Parathyroid adenoma (tissue), 2 donors: Measurements from ENCODE around the gene USF1.

ENCODE experiments used
- H2AFZ ChIP-seq: fragments of 300-600 bp; sonication (generic); one replicate; pipeline ENCODE4 v1.7.0; 2017; ENCODE audit warnings: antibody characterized with exemption, mild to moderate bottlenecking
- H3K27ac ChIP-seq: fragments of 300-600 bp; sonication (generic); one replicate; pipeline ENCODE4 v1.7.0; 2017
- H3K27me3 ChIP-seq: fragments of 300-600 bp; sonication (generic); one replicate; pipeline ENCODE4 v1.7.0; 2017; ENCODE audit warnings: low read length; ENCODE audit not compliant: control insufficient read depth, insufficient read depth
- H3K36me3 ChIP-seq: fragments of 300-600 bp; sonication (generic); one replicate; pipeline ENCODE4 v1.7.0; 2017; ENCODE audit warnings: low read length; ENCODE audit not compliant: control insufficient read depth, insufficient read depth
- H3K4me1 ChIP-seq: fragments of 300-600 bp; sonication (generic); one replicate; pipeline ENCODE4 v1.7.0; 2017; ENCODE audit warnings: control low read depth
- H3K4me2 ChIP-seq: fragments of 300-600 bp; sonication (generic); one replicate; pipeline ENCODE4 v1.7.0; 2017; ENCODE audit warnings: low read length
- H3K4me3 ChIP-seq: fragments of 300-600 bp; sonication (generic); one replicate; pipeline ENCODE4 v1.7.0; 2017; ENCODE audit warnings: low read depth, low read length
- H3K79me2 ChIP-seq: fragments of 300-600 bp; sonication (generic); one replicate; pipeline ENCODE4 v1.7.0; 2017; ENCODE audit warnings: control low read depth
- H3K9ac ChIP-seq: fragments of 300-600 bp; sonication (generic); one replicate; pipeline ENCODE4 v1.7.0; 2017; ENCODE audit warnings: mild to moderate bottlenecking
- H3K9me3 ChIP-seq: fragments of 300-600 bp; sonication (generic); one replicate; pipeline ENCODE4 v1.7.0; 2017; ENCODE audit warnings: low read length; ENCODE audit not compliant: control insufficient read depth
- TF ChIP-seq, protein P1 (sequence below): fragments of 300-600 bp; sonication (generic); IDR thresholded peaks from one replicate; pipeline ENCODE4 v1.7.0; 2017; ENCODE audit warnings: antibody characterized with exemption, mild to moderate bottlenecking
- donor health status: primary hyperparathyroidism.

USF1 gene

DNA sequence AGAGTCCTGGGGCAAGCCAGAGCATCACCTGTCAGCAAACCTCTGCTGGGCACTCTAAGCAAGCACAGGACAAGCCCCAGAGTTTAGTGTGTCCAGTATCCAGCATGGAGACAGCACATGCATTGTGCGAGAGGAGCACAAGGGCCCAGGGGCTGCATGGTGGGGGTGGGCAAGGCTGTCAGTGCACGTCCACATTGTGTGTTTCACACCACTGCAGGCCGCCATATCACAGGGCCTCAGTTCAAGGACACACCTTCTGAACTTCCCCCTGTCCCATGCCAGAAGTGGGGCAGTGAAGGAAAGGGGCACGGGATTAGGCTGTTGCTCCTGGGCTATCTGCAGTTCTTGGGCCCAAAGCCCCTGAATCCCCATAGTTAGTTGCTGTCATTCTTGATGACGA, 6.2 kb downstream of the USF1 start:
- no peaks in the 10 kb centered on the region for H3K36me3 ChIP-seq
- no peak overlapping the region for H3K9ac ChIP-seq
- H3K4me1 ChIP-seq, result peaks cover 2% of the 10 kb centered on the region
- no peaks in the 10 kb centered on the region for H3K9me3 ChIP-seq
- H2AFZ ChIP-seq, result no peak overlapping the region
- TF ChIP-seq, protein P1, sequence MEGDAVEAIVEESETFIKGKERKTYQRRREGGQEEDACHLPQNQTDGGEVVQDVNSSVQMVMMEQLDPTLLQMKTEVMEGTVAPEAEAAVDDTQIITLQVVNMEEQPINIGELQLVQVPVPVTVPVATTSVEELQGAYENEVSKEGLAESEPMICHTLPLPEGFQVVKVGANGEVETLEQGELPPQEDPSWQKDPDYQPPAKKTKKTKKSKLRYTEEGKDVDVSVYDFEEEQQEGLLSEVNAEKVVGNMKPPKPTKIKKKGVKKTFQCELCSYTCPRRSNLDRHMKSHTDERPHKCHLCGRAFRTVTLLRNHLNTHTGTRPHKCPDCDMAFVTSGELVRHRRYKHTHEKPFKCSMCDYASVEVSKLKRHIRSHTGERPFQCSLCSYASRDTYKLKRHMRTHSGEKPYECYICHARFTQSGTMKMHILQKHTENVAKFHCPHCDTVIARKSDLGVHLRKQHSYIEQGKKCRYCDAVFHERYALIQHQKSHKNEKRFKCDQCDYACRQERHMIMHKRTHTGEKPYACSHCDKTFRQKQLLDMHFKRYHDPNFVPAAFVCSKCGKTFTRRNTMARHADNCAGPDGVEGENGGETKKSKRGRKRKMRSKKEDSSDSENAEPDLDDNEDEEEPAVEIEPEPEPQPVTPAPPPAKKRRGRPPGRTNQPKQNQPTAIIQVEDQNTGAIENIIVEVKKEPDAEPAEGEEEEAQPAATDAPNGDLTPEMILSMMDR, result no peak
- H3K27me3 ChIP-seq, result no peaks in the 10 kb centered on the region
- no peak overlapping the region for H3K4me3 ChIP-seq
- no peak overlapping the region for H3K4me2 ChIP-seq
- H3K27ac ChIP-seq, result no peak overlapping the region
- peaks cover 5% of the 10 kb centered on the region for H3K79me2 ChIP-seq

DNA sequence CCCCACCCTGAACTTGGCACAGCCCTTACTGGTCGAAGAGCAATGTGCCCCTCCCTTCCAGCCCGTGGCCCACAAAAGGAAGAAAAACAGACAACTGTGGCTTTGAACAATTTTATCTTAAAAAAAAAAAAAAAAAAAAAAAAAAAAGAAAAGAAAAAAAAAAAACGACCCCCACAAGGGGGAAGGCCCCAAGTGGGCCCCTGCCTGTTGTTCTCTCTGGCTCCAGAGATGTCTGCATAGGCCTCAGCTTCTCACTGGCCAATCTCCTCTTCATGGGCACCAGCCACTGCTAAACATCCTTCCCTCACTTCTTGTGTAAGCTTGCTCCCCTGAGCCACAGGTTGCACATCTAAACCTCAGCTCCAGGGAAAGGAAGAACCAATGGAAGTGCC, 6.6 kb downstream of the USF1 start:
- H3K27me3 ChIP-seq, result no peaks in the 10 kb centered on the region
- H3K9me3 ChIP-seq, result no peaks in the 10 kb centered on the region
- peaks cover under 1% of the 10 kb centered on the region for H3K4me1 ChIP-seq
- H2AFZ ChIP-seq, result peak overlapping the region; percentile 83
- TF ChIP-seq, protein P1, result no peak
- no peak overlapping the region for H3K9ac ChIP-seq
- no peaks in the 10 kb centered on the region for H3K36me3 ChIP-seq
- peaks cover 1% of the 10 kb centered on the region for H3K79me2 ChIP-seq
- H3K27ac ChIP-seq, result peak overlapping the region; percentile 79
- peak overlapping the region; percentile 83 for H3K4me2 ChIP-seq
- peak overlapping the region; percentile 80 for H3K4me3 ChIP-seq

DNA sequence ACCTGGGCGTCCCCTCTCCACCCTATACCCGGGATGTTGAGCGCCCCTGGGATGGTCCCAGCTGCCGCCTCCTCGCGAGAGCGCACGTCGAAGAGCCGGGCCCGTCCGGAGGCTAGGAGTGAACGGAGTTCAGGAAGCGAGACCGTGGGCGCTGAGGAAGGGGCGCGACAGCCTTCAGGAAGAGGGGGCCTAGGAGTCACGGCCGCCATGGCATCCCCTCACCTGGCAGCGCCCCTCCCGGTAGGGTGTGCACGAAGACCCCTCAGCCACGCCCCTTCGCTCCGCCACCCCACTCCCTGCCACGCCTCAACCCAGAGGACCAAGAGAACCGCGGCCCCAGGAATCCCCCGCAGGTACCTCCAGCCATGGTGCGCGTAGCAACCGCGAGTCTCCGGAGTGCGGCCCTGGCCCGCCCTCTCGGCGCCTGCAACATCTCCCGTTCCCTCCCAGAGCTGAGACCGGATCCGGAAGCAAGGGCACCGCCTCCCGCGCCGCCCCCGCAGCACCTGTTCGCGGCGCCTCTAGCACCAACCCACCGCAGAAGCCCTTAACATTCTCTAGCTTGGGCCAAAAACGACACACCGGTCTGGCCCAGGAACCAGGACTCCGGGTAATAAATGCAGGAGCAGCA, 7.1 kb downstream of the USF1 start, which contains the start of gene TSTD1:
TSTD1 (minus strand) TSS at position 442 of the 631 bp plus-strand sequence; CDS start at position 367, 75 bp downstream.
- peak within 1 kb of the TSS; percentile 80 for H3K4me3 ChIP-seq
- peak within 1 kb of the TSS; percentile 83 for H2AFZ ChIP-seq
- H3K9me3 ChIP-seq, result no peaks in the 10 kb centered on the region
- no peaks in the 10 kb centered on the region for H3K79me2 ChIP-seq
- no peaks in the 10 kb centered on the region for H3K27me3 ChIP-seq
- H3K36me3 ChIP-seq, result no peaks in the 10 kb centered on the region
- H3K4me2 ChIP-seq, result peak within 1 kb of the TSS; percentile 83
- H3K4me1 ChIP-seq, result no peaks in the 10 kb centered on the region
- peak within 1 kb of the TSS; percentile 79 for H3K27ac ChIP-seq
- TF ChIP-seq, protein P1, result no peak
- H3K9ac ChIP-seq, result peak within 1 kb of the TSS; percentile 46

DNA sequence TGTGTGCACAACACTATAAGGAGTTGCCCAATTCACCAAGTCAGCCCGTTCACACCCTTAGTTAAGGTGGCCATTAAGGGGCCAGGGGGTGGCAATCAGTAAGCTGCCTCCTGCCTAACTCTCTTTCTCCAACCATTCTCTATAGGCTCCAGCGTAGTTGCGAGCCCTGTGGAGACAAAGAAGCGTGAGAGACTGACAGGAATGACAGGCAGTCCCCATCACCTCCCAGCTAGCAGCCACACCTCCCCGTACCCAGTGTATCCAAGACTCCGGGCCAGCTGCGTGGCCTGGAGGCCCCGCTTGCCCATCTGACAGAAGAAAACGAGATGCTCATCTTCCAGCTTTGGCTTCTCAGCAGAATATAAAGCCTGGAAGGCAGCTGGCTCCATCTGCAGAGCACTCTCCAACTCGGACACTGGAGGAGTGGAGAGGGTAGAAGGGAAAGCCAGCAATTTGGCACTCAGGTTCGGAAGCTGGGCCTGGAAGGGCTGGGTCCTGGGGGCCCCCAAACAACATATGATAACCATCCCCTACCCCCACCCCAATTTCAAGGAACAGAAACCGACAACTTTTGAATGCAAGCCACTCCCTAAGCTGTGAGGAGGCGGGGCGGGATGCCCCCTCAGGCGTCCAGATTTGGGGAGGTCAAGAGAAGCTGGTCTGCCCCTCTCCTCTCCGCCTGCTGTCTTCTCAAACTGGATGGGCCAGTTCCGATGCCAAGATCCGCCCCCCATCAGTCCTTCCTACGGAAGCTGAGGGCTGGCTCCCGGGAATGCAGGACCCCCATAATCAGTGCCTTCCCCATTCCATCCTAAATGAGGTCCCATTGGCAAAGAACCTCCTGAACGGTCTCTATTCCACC, 7.9 kb downstream of the USF1 start:
- Histone ChIP-seq H3K9me3 (no peaks in the 10 kb centered on the region), H3K27ac (peak overlapping the region; percentile 79), H3K9ac (no peak overlapping the region), H3K27me3 (no peaks in the 10 kb centered on the region), H3K4me1 (no peaks in the 10 kb centered on the region), H3K36me3 (no peaks in the 10 kb centered on the region), H3K4me3 (peak overlapping the region; percentile 80), H2AFZ (peak overlapping the region; percentile 83), H3K4me2 (peak overlapping the region; percentile 83), H3K79me2 (peaks cover 4% of the 10 kb centered on the region)
- TF ChIP-seq, protein P1, result no peak
